ENCODE measurements around the gene CLMP.

The CLMP gene

GRCh38 chr11:123062158-123062891 is 132.7 kb downstream of the CLMP start (continued):
- TF ChIP-seq ZBTB10 (tag by site-specific recombination; IDR thresholded peaks at IDR 0.05) (peak; percentile 67), PRDM6 (tag by site-specific recombination; IDR thresholded peaks at IDR 0.05) (no peak), ZNF362 (tag by site-specific recombination; IDR thresholded peaks at IDR 0.05) (no peak), ZNF24 (tag by site-specific recombination; IDR thresholded peaks at IDR 0.05) (0 out of 2 replicates have a peak, but pooled peaks have one; percentile 13), ZNF677 (tag by site-specific recombination; IDR thresholded peaks at IDR 0.05) (no peak), HIC1 (tag by site-specific recombination; IDR thresholded peaks at IDR 0.05) (no peak), ZNF514 (tag by site-specific recombination; IDR thresholded peaks at IDR 0.05) (no peak), WT1 (tag by site-specific recombination; IDR thresholded peaks at IDR 0.05) (peak; percentile 44; the same call in 1 of the 2 replicates), KLF17 (tag by site-specific recombination; IDR thresholded peaks at IDR 0.05) (no peak; the same call in none of the 2 replicates), PRDM1 (tag by site-specific recombination; IDR thresholded peaks at IDR 0.05) (peak; percentile 71), PRDM10 (tag by site-specific recombination; IDR thresholded peaks at IDR 0.05) (no peak; the same call in none of the 2 replicates), MZF1 (tag by site-specific recombination; IDR thresholded peaks at IDR 0.05; ENCODE audit: borderline replicate concordance) (no peak), ZNF530 (tag by site-specific recombination; IDR thresholded peaks at IDR 0.05; ENCODE audit: low read depth) (no peak), ZNF664 (tag by site-specific recombination; IDR thresholded peaks at IDR 0.05) (no peak), BCL11A (tag by site-specific recombination; IDR thresholded peaks at IDR 0.05; ENCODE audit: low read depth) (no peak), RBAK (tag by site-specific recombination; IDR thresholded peaks at IDR 0.05) (no peak), ZNF350 (tag by site-specific recombination; IDR thresholded peaks at IDR 0.05) (no peak), PATZ1 (tag by site-specific recombination; IDR thresholded peaks at IDR 0.05) (peak; percentile 99), ELK4 (IDR thresholded peaks at IDR 0.05; ENCODE audit: borderline replicate concordance, low read depth, low read length) (peak; percentile 68; the same call in 1 of the 2 replicates), ZBTB8A (tag by site-specific recombination; IDR thresholded peaks at IDR 0.05) (no peak), ZFP37 (tag by site-specific recombination; IDR thresholded peaks at IDR 0.05) (0 out of 2 replicates have a peak, but pooled peaks have one; percentile 50), ZNF658 (tag by site-specific recombination; IDR thresholded peaks at IDR 0.05) (no peak)
